ENCODE data around the gene PTCRA. TPM values are rescaled to one million over a fixed set of nuclear protein-coding genes. Genes with fewer than 3 reads are reported as not detected.

PTCRA gene
- total RNA-seq, 1 experiment from 2014 or later: not detected

- Mint-ChIP-seq H3K36me3 (no peaks in the 10 kb centered on the region), H3K27ac (no peak overlapping the region), H3K4me3 (no peak overlapping the region), H3K4me1 (peaks cover 17% of the 10 kb centered on the region), H3K27me3 (ENCODE audit: low read depth) (no peaks in the 10 kb centered on the region), H3K9me3 (no peaks in the 10 kb centered on the region)
- TF ChIP-seq ESRRA (CRISPR knock-in tag; IDR thresholded peaks at IDR 0.05; ENCODE audit: borderline replicate concordance): no peak
- no peak for TF ChIP-seq IRF2 (CRISPR knock-in tag; IDR thresholded peaks at IDR 0.05; ENCODE audit: borderline replicate concordance, low read depth)
- TF ChIP-seq FOXK1 (CRISPR knock-in tag; IDR thresholded peaks at IDR 0.05): no peak
- no peak for TF ChIP-seq NR3C1 (CRISPR knock-in tag; conservative IDR thresholded peaks at IDR 0.05; ENCODE audit: low read depth)
- TF ChIP-seq AR (CRISPR knock-in tag; IDR thresholded peaks at IDR 0.05): no peak
- no peak for TF ChIP-seq PRRX2 (CRISPR knock-in tag; IDR thresholded peaks at IDR 0.05)
- no peak for TF ChIP-seq NR1H2 (CRISPR knock-in tag; IDR thresholded peaks at IDR 0.05)
- TF ChIP-seq MYBL2 (CRISPR knock-in tag; IDR thresholded peaks at IDR 0.05): no peak
- no peak for TF ChIP-seq MXD4 (CRISPR knock-in tag; IDR thresholded peaks at IDR 0.05; ENCODE audit: borderline replicate concordance)
- TF ChIP-seq ZNF425 (CRISPR knock-in tag; conservative IDR thresholded peaks at IDR 0.05): no peak
- no peak for TF ChIP-seq NFATC4 (CRISPR knock-in tag; IDR thresholded peaks at IDR 0.05)
- ATAC-seq: no peak
- CTCF ChIA-PET: interaction anchor here (1.5 kb wide), 1 partner anchor 12 kb away, joined by 6 read pairs; no protein-coding TSS in a partner anchor
- DNase-seq (ENCODE audit: low spot score): no peak
- POLR2A ChIA-PET: interaction anchor here (0.6 kb wide), 2 partner anchors 8 to 183 kb away, joined by 3 to 4 read pairs; no protein-coding TSS in a partner anchor
These were observed 59.2 kb downstream of the PTCRA start for GRCh38 chr6:42974919-42975505.

Other genes starting within 250 kb of the PTCRA start
- 1.0 to 1.9 TPM (median 1.6 TPM) in 3 replicates for gene PRPH2, start 193.5 kb upstream of the PTCRA start, total RNA-seq (2021)
- 24.7 to 27.3 TPM (median 25.0 TPM) in 3 replicates for gene TBCC, start 169.9 kb upstream of the PTCRA start, total RNA-seq (2021)
- gene BICRAL, start 134.0 kb upstream of the PTCRA start, total RNA-seq (2021): 9.4 to 10.3 TPM (median 9.7 TPM) in 3 replicates
- gene RPL7L1, start 36.4 kb upstream of the PTCRA start, total RNA-seq (2021): 91.4 to 107 TPM (median 93.0 TPM) in 3 replicates
- 67.0 to 88.7 TPM (median 86.5 TPM) in 3 replicates for gene CNPY3, start 13.4 kb downstream of the PTCRA start, total RNA-seq (2021)
- 1.6 to 2.7 TPM (median 2.0 TPM) in 3 replicates for gene GNMT, start 44.7 kb downstream of the PTCRA start, total RNA-seq (2021)
- 8.2 to 12.6 TPM (median 11.7 TPM) in 3 replicates for gene PEX6, start 63.1 kb downstream of the PTCRA start, total RNA-seq (2021)
- gene PPP2R5D, start 68.5 kb downstream of the PTCRA start, total RNA-seq (2021): 47.5 to 52.7 TPM (median 49.0 TPM) in 3 replicates
- 85.0 to 91.2 TPM (median 86.5 TPM) in 3 replicates for gene MEA1, start 97.9 kb downstream of the PTCRA start, total RNA-seq (2021)
- 157 to 172 TPM (median 169 TPM) in 3 replicates for gene KLHDC3, start 98.2 kb downstream of the PTCRA start, total RNA-seq (2021)
- 65.6 to 81.0 TPM (median 67.9 TPM) in 3 replicates for gene RRP36, start 105.6 kb downstream of the PTCRA start, total RNA-seq (2021)
- 20.8 to 27.9 TPM (median 27.0 TPM) in 3 replicates for gene CUL7, start 137.8 kb downstream of the PTCRA start, total RNA-seq (2021)
- 107 to 131 TPM (median 112 TPM) in 3 replicates for gene MRPL2, start 143.4 kb downstream of the PTCRA start, total RNA-seq (2021)
- 31.2 to 36.4 TPM (median 35.7 TPM) in 3 replicates for gene KLC4, start 143.6 kb downstream of the PTCRA start, total RNA-seq (2021)
- gene PTK7, start 160.3 kb downstream of the PTCRA start, total RNA-seq (2021): 151 to 165 TPM (median 160 TPM) in 3 replicates

All from WTC11 (cell line).